Central memory CD4-positive, alpha-beta T cell (primary cell): ENCODE results near the gene NOL4.

Source experiments
- DNase-seq: peaks from one replicate; pipeline ENCODE4 v3.0.0; 2022

Gene NOL4

DNA sequence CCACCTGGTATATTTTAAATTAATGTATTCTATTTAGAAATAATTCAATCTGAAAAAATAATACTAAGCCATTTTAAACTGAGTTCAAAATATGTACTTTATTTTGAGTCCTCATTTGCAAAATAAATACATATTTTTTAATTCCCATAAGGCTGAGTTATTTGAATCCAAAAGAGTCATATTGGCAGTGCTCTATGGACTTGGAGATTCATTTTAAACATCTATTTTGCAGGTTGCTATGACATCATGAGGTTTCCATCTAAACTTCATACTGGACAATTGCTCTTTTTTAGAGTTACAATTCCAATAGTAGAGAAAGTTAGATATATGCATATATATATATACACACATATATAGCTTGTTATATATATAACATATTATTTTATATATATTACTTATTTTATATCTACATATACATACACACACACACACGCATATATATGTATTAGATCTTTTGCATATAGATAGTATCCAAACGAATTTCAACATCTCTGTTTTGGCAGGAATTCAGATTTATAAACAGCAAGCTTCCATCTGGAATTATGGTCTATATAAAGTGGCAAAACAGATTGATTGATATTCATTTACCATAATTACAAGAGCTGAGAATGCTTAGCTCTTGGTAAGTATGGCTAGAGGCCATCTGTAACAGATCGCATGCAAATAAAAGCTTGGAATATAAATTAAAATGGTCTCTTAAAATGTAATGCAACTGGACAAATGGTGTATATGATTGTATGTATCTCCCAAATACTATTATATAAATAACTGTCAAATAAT is 34.9 kb downstream of the NOL4 start:
- no peak for DNase-seq
